ENCODE data around the gene PROSER1. TPM values are rescaled to one million over a fixed set of nuclear protein-coding genes. Genes with fewer than 3 reads are reported as not detected.
"Not testable (repeated sequence)": the region's sequence is repeated elsewhere in the genome, so short reads cannot be mapped to it uniquely, and the experiment has no call there.

The PROSER1 gene
- total RNA-seq, 4 donors from 2014 or later, result 18.3 to 85.9 (median 28.2) TPM

GRCh38 chr13:39012608-39013007 is 25.3 kb downstream of the PROSER1 start:
- TF ChIP-seq EP300 (IDR thresholded peaks at IDR 0.05) (no peak), POLR2A (IDR thresholded peaks at IDR 0.05) (no peak), CTCF (IDR thresholded peaks at IDR 0.05) (no peak), POLR2AphosphoS5 (IDR thresholded peaks at IDR 0.05) (no peak)
- 90% methylated on average over 7 of the region's 7 CpGs for WGBS
- DNase-seq (ENCODE audit: low spot score in 2 of 2), result no peak
- H3K36me3 ChIP-seq, result peaks cover 72% of the 10 kb centered on the region
- H3K4me3 ChIP-seq, result no peak overlapping the region
- no peaks in the 10 kb centered on the region for H3K27me3 ChIP-seq
- no peaks in the 10 kb centered on the region for H3K4me1 ChIP-seq
- H3K27ac ChIP-seq, result no peak overlapping the region
- no peaks in the 10 kb centered on the region for H3K9me3 ChIP-seq

GRCh38 chr13:39006371-39007111 is 31.3 kb downstream of the PROSER1 start:
- H3K9me3 ChIP-seq; H3K4me1 ChIP-seq; DNase-seq (ENCODE audit: low spot score in 2 of 2); H3K27me3 ChIP-seq; H3K27ac ChIP-seq: not testable (repeated sequence)
- 68% methylated on average over 23 of the region's 29 CpGs for WGBS
- Histone ChIP-seq H3K4me3 (peak overlapping the region; percentile 26), H3K36me3 (peaks cover 16% of the 10 kb centered on the region)

GRCh38 chr13:38998739-38999138 is 39.1 kb downstream of the PROSER1 start:
- no peak for DNase-seq (ENCODE audit: low spot score in 2 of 2)
- Histone ChIP-seq H3K27me3 (no peaks in the 10 kb centered on the region), H3K36me3 (no peaks in the 10 kb centered on the region), H3K9me3 (no peaks in the 10 kb centered on the region), H3K4me1 (no peaks in the 10 kb centered on the region), H3K4me3 (no peak overlapping the region), H3K27ac (no peak overlapping the region)
- 71% methylated on average over 3 of the region's 3 CpGs for WGBS
- TF ChIP-seq EP300 (IDR thresholded peaks at IDR 0.05), result no peak
- TF ChIP-seq POLR2AphosphoS5 (IDR thresholded peaks at IDR 0.05), result no peak
- no peak for TF ChIP-seq POLR2A (IDR thresholded peaks at IDR 0.05)
- no peak for TF ChIP-seq CTCF (IDR thresholded peaks at IDR 0.05)

- Histone ChIP-seq H3K4me1 (no peaks in the 10 kb centered on the region), H3K9me3 (no peaks in the 10 kb centered on the region), H3K27ac (no peak overlapping the region), H3K27me3 (no peaks in the 10 kb centered on the region), H3K4me3 (no peak overlapping the region), H3K36me3 (no peaks in the 10 kb centered on the region)
- no peak for DNase-seq (ENCODE audit: low spot score in 2 of 2)
- WGBS, result 69% methylated on average over 4 of the region's 4 CpGs
- TF ChIP-seq CTCF (IDR thresholded peaks at IDR 0.05) (no peak), EP300 (IDR thresholded peaks at IDR 0.05) (no peak), POLR2AphosphoS5 (IDR thresholded peaks at IDR 0.05) (no peak), POLR2A (IDR thresholded peaks at IDR 0.05) (no peak)
Observed at GRCh38 chr13:38993381-38993780, 44.5 kb downstream of the PROSER1 start.

GRCh38 chr13:38990693-38991092 is 47.2 kb downstream of the PROSER1 start, which contains the start of gene STOML3:
Gene STOML3 (minus strand): TSS chr13:38990831. CDS start chr13:38990721, 110 bp downstream.
- Histone ChIP-seq H3K36me3 (no peaks in the 10 kb centered on the region), H3K4me1 (no peaks in the 10 kb centered on the region), H3K9me3 (no peaks in the 10 kb centered on the region), H3K27ac (no peak within 1 kb of the TSS), H3K4me3 (no peak within 1 kb of the TSS), H3K27me3 (no peaks in the 10 kb centered on the region)
- TF ChIP-seq CTCF (IDR thresholded peaks at IDR 0.05) (no peak), POLR2AphosphoS5 (IDR thresholded peaks at IDR 0.05) (no peak), POLR2A (IDR thresholded peaks at IDR 0.05) (no peak), EP300 (IDR thresholded peaks at IDR 0.05) (no peak)
- DNase-seq (ENCODE audit: low spot score in 2 of 2), result no peak
